Activated naive CD4-positive, alpha-beta T cell treated with anti-CD3 and anti-CD28 coated beads for 36 hours (primary cell): Measurements from ENCODE around the gene KBTBD4. TPM values are rescaled to one million over a fixed set of nuclear protein-coding genes. Genes with fewer than 3 reads are reported as not detected.
"Not testable (repeated sequence)": the region's sequence is repeated elsewhere in the genome, so short reads cannot be mapped to it uniquely, and the experiment has no call there.

Experiments
- CTCF ChIA-PET: fragments of 350-600 bp; sonication (Branson Sonifier 250); formaldehyde crosslinking; loops from one replicate; lab custom pipeline; 2021; ENCODE audit warnings: antibody characterized with exemption; lab: Charles Lee
- DNase-seq: peaks from one replicate; pipeline ENCODE4 v3.0.0-alpha.2; 2020
- H3K27ac Mint-ChIP-seq: one replicate; pipeline ENCODE4 v1.8.0; 2021; ENCODE audit warnings: mild to moderate bottlenecking, mixed read lengths
- H3K27me3 Mint-ChIP-seq: one replicate; pipeline ENCODE4 v1.8.0; 2021; ENCODE audit warnings: low read depth, mixed read lengths
- H3K36me3 Mint-ChIP-seq: one replicate; pipeline ENCODE4 v1.8.0; 2021; ENCODE audit warnings: low read depth, mixed read lengths
- H3K4me1 Mint-ChIP-seq: one replicate; pipeline ENCODE4 v1.8.0; 2021; ENCODE audit warnings: low read depth, mixed read lengths
- H3K4me3 Mint-ChIP-seq: one replicate; pipeline ENCODE4 v1.8.0; 2021; ENCODE audit warnings: mild to moderate bottlenecking, moderate library complexity, mixed read lengths
- H3K9me3 Mint-ChIP-seq: one replicate; pipeline ENCODE4 v1.8.0; 2021; ENCODE audit warnings: mixed read lengths
- intact Hi-C: fragments of 100-400 bp; cut with micrococcal nuclease; formaldehyde crosslinking; loops from one replicate; pipeline ENCODE4 v1.15.1; 2023
- total RNA-seq, 2 experiments: library from RNA; stranded (reverse); gene quantifications; one replicate each; pipeline ENCODE4 v1.2.3, GENCODE V29; 2021

The KBTBD4 gene
- total RNA-seq, 2 experiments from 2014 or later, result 13.8 to 15.4 TPM

GRCh38 chr11:47569646-47570045, 9.1 kb downstream of the KBTBD4 start:
- peaks cover 25% of the 10 kb centered on the region for H3K4me1 Mint-ChIP-seq
- H3K4me3 Mint-ChIP-seq, result no peak overlapping the region
- H3K27ac Mint-ChIP-seq, result no peak overlapping the region
- no peaks in the 10 kb centered on the region for H3K9me3 Mint-ChIP-seq
- intact Hi-C loops, result no loop called here
- H3K36me3 Mint-ChIP-seq, result peaks cover 20% of the 10 kb centered on the region
- H3K27me3 Mint-ChIP-seq, result no peaks in the 10 kb centered on the region
- DNase-seq, result no peak
- CTCF ChIA-PET, result interaction anchor here (0.6 to 0.7 kb wide), 3 partner anchors 28 to 754 kb away, joined by 3 read pairs; no protein-coding TSS in a partner anchor

- H3K27ac Mint-ChIP-seq, result peak overlapping the region; percentile 71
- CTCF ChIA-PET, result interaction anchor here (0.6 to 1.5 kb wide), 7 partner anchors 13 to 260 kb away, joined by 3 to 8 read pairs (median 4); partner anchors contain the start of gene CELF1
- intact Hi-C loops, result loop anchor here (1.0 kb wide), 2 partner anchors 150 to 201 kb away; partner anchors contain the start of gene FNBP4
- peak overlapping the region; percentile 83 for H3K4me3 Mint-ChIP-seq
- peaks cover 6% of the 10 kb centered on the region for H3K36me3 Mint-ChIP-seq
- peaks cover 26% of the 10 kb centered on the region for H3K4me1 Mint-ChIP-seq
- no peaks in the 10 kb centered on the region for H3K27me3 Mint-ChIP-seq
- H3K9me3 Mint-ChIP-seq, result no peaks in the 10 kb centered on the region
- no peak for DNase-seq
Observed at GRCh38 chr11:47566149-47566698, 12.5 kb downstream of the KBTBD4 start.

- Mint-ChIP-seq H3K27ac (peak within 1 kb of the TSS; percentile 75), H3K4me3 (peak within 1 kb of the TSS; percentile 83)
- intact Hi-C loops, result loop anchor here (1.0 kb wide), 4 partner anchors 12 to 202 kb away; partner anchors contain the start of genes CELF1, FNBP4 and NDUFS3
Observed at GRCh38 chr11:47565340-47566148, 13.2 kb downstream of the KBTBD4 start, which contains the start of gene PTPMT1. TSS of gene PTPMT1 (plus strand) at chr11:47565599. CDS start at chr11:47565623, 24 bp downstream.

DNA sequence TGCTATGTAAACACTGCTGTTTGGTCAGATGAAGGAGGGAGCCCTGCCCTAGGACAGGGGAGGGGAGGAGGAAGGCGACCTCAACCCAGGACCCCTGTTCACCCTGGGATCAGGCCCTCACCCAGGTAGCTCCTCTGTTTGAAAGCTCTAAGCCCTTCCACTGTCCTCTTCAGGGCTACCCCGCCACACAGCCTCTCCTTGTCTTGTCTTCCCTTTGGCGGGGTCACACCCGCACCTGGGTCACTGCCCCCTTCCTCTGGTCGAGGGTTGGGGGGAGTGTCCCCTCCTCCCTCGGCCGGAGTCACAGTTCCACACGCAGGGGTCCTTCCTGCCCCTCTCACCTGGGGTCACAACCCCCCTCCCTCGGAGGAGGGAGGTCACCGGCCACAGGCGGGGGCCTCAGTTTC, 13.8 kb downstream of the KBTBD4 start:
- peaks cover 6% of the 10 kb centered on the region for H3K36me3 Mint-ChIP-seq
- peak overlapping the region; percentile 75 for H3K27ac Mint-ChIP-seq
- no peak for DNase-seq
- H3K27me3 Mint-ChIP-seq, result no peaks in the 10 kb centered on the region
- peak overlapping the region; percentile 83 for H3K4me3 Mint-ChIP-seq
- H3K4me1 Mint-ChIP-seq, result peaks cover 26% of the 10 kb centered on the region
- CTCF ChIA-PET, result interaction anchor here (0.6 to 1.9 kb wide), 9 partner anchors 9 to 1224 kb away, joined by 3 to 5 read pairs (median 4); partner anchors contain the start of gene CELF1
- intact Hi-C loops, result loop anchor here (1.0 kb wide), 2 partner anchors 12 to 14 kb away; partner anchors contain the start of genes CELF1 and NDUFS3
- no peaks in the 10 kb centered on the region for H3K9me3 Mint-ChIP-seq

More at GRCh38 chr11:47565340-47566148, 13.2 kb downstream of the KBTBD4 start, which contains the start of gene PTPMT1:
- Mint-ChIP-seq H3K27me3 (no peaks in the 10 kb centered on the region), H3K9me3 (no peaks in the 10 kb centered on the region), H3K4me1 (peaks cover 26% of the 10 kb centered on the region), H3K36me3 (peaks cover 6% of the 10 kb centered on the region)
- CTCF ChIA-PET, result interaction anchor here (0.6 to 1.9 kb wide), 10 partner anchors 8 to 1225 kb away, joined by 3 to 8 read pairs (median 4); no protein-coding TSS in a partner anchor
- DNase-seq, result peak; percentile 82

DNA sequence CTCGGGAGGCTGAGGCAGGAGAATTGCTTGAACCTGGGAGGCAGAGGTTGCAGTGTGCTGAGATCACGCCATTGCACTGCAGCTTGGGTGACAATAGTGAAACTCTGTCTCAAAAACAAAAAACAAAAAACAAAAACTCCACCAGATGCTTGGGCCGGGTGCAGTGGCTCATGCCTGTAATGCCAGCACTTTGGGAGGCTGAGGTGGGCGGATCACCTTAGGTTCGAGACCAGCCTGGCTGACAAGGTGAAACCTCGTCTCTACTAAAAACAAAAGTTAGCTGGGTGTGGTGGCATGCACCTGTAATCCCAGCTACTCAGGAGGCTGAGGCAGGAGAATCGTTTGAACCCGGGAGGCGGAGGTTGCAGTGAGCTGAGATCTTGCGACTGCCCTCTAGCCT, 14.4 kb downstream of the KBTBD4 start:
- Mint-ChIP-seq H3K4me1 (peaks cover 21% of the 10 kb centered on the region), H3K4me3 (peak overlapping the region; percentile 43)
- H3K27ac Mint-ChIP-seq, H3K27me3 Mint-ChIP-seq, DNase-seq, intact Hi-C loops, H3K36me3 Mint-ChIP-seq, H3K9me3 Mint-ChIP-seq: not testable (repeated sequence)
- CTCF ChIA-PET, result interaction anchor here (0.8 to 1.9 kb wide), 6 partner anchors 10 to 110 kb away, joined by 3 to 5 read pairs (median 4); partner anchors contain the start of gene CELF1

- H3K27me3 Mint-ChIP-seq, H3K4me3 Mint-ChIP-seq, intact Hi-C loops, H3K36me3 Mint-ChIP-seq, DNase-seq, CTCF ChIA-PET, H3K27ac Mint-ChIP-seq, H3K9me3 Mint-ChIP-seq: not testable (repeated sequence)
- peaks cover 21% of the 10 kb centered on the region for H3K4me1 Mint-ChIP-seq
Observed at GRCh38 chr11:47562393-47562792, 16.4 kb downstream of the KBTBD4 start.

DNA sequence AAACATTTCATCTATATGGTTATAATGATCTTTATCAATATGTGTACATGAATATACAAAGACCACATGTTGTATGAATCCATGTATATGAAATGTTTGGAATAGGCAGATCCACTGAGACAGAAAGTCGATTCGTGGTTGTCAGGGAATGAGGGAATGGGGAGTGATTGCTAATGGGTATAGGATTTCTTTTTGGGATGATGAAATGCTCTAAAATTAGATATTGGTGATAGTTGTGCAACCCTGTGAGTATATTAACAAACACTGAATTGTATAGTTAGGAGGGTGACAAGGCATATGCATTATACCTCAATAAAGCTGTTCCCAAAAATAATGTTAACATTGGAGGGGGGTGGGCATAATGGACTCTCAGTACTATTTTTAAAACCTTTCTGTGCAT, 18.3 kb downstream of the KBTBD4 start:
- Mint-ChIP-seq H3K4me3 (no peak overlapping the region), H3K27me3 (no peaks in the 10 kb centered on the region)

DNA sequence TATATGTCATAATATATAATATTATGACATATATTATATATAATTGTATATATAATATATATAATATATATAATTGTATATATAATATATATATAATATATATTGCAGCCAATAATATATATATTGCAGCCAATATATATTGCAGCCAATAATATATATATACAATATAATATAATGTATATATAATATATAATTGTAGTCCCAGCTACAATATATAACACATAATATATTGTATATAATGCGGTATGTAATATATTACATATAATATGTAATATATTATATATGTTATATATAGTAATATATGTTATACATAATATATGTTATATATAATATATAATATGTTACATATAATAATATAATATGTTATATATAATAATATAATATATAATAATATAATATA, 20.1 kb downstream of the KBTBD4 start:
- intact Hi-C loops, result loop anchor here (10.0 kb wide), 1 partner anchor 446 kb away; no protein-coding TSS in a partner anchor
- Mint-ChIP-seq H3K36me3 (no peaks in the 10 kb centered on the region), H3K4me3 (no peak overlapping the region), H3K9me3 (no peaks in the 10 kb centered on the region), H3K27ac (no peak overlapping the region), H3K4me1 (peaks cover 6% of the 10 kb centered on the region), H3K27me3 (no peaks in the 10 kb centered on the region)
- CTCF ChIA-PET, result no interaction called here
- no peak for DNase-seq

More for the DNA sequence above, 18.3 kb downstream of the KBTBD4 start:
- Mint-ChIP-seq H3K36me3 (peaks cover 1% of the 10 kb centered on the region), H3K4me1 (peaks cover 11% of the 10 kb centered on the region), H3K9me3 (no peaks in the 10 kb centered on the region), H3K27ac (no peak overlapping the region)
- CTCF ChIA-PET, result interaction anchor here (0.7 kb wide), 1 partner anchor 18 kb away, joined by 3 read pairs; the partner anchor contains the start of gene KBTBD4
- intact Hi-C loops, result no loop called here
- no peak for DNase-seq

DNA sequence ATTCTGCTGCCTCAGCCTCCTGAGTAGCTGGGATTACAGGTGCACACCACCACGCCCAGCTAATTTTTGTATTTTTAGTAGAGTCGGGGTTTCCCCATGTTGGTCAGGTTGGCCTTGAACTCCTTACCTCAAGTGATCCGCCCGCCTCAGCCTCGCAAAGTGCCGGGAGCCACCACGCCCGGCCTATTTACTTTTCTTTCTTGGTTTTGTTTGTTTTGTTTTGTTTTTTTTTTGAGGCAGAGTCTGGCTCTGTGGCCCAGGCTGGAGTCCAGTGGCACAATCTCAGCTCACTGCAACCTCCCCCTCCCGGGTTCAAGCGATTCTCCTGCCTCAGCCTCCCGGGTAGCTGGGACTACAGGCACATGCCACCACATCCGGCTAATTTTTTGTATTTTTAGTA, 21.8 kb downstream of the KBTBD4 start:
- not testable (repeated sequence) for H3K4me1 Mint-ChIP-seq, H3K36me3 Mint-ChIP-seq, H3K4me3 Mint-ChIP-seq, H3K27me3 Mint-ChIP-seq, DNase-seq, H3K27ac Mint-ChIP-seq, H3K9me3 Mint-ChIP-seq
- intact Hi-C loops, result loop anchor here (10.0 kb wide), 1 partner anchor 448 kb away; no protein-coding TSS in a partner anchor
- CTCF ChIA-PET, result interaction anchor here (0.5 kb wide), 1 partner anchor 296 kb away, joined by 5 read pairs; no protein-coding TSS in a partner anchor

- Mint-ChIP-seq H3K27ac (no peak overlapping the region), H3K36me3 (peaks cover 23% of the 10 kb centered on the region), H3K27me3 (no peaks in the 10 kb centered on the region), H3K4me3 (peak overlapping the region; percentile 75), H3K4me1 (peaks cover 36% of the 10 kb centered on the region), H3K9me3 (no peaks in the 10 kb centered on the region)
- CTCF ChIA-PET, result interaction anchor here (0.5 to 2.9 kb wide), 15 partner anchors 11 to 116 kb away, joined by 3 to 14 read pairs (median 4); no protein-coding TSS in a partner anchor
- intact Hi-C loops, result loop anchor here (1.0 to 10.0 kb wide), 14 partner anchors 12 to 451 kb away; partner anchors contain the start of genes ACP2, ARFGAP2, FNBP4 and MADD
- no peak for DNase-seq
Observed at GRCh38 chr11:47553406-47553743, 25.4 kb downstream of the KBTBD4 start.

- H3K9me3 Mint-ChIP-seq, result no peaks in the 10 kb centered on the region
- peak; percentile 95 for DNase-seq
- peak within 1 kb of the TSS; percentile 95 for H3K27ac Mint-ChIP-seq
- H3K4me3 Mint-ChIP-seq, result peak within 1 kb of the TSS; percentile 97
- no peaks in the 10 kb centered on the region for H3K27me3 Mint-ChIP-seq
- peaks cover 25% of the 10 kb centered on the region for H3K36me3 Mint-ChIP-seq
- CTCF ChIA-PET, result interaction anchor here (0.5 to 2.9 kb wide), 19 partner anchors 12 to 300 kb away, joined by 3 to 23 read pairs (median 4); no protein-coding TSS in a partner anchor
- H3K4me1 Mint-ChIP-seq, result peaks cover 42% of the 10 kb centered on the region
- intact Hi-C loops, result loop anchor here (1.0 to 10.0 kb wide), 15 partner anchors 12 to 452 kb away; partner anchors contain the start of genes ACP2, ARFGAP2, FNBP4 and MADD
Observed at GRCh38 chr11:47552566-47553405, 26.0 kb downstream of the KBTBD4 start, which contains the start of gene CELF1. TSS of gene CELF1 (minus strand) at chr11:47553132. CDS start at chr11:47499523, 53,609 bp downstream.
